ENCODE measurements around the gene GEMIN5.

GEMIN5 gene

GRCh38 chr5:154850255-154851062, 87.6 kb downstream of the GEMIN5 start, which contains the start of gene FAXDC2:
Gene FAXDC2, minus strand, starts transcription at chr5:154850603. Its CDS starts 12,425 bp downstream, at chr5:154838178.
- DNase-seq (ENCODE audit: low spot score), result peak; percentile 88

GRCh38 chr5:154849791-154850201, 88.2 kb downstream of the GEMIN5 start:
- no peak for DNase-seq (ENCODE audit: low spot score)

- no peak for DNase-seq (ENCODE audit: low spot score)
Observed at GRCh38 chr5:154849264-154849785, 88.7 kb downstream of the GEMIN5 start.

- no peak for DNase-seq (ENCODE audit: low spot score)
Observed at GRCh38 chr5:154844809-154845208, 93.2 kb downstream of the GEMIN5 start.

- DNase-seq (ENCODE audit: low spot score), result no peak
Observed at GRCh38 chr5:154842689-154843530, 95.1 kb downstream of the GEMIN5 start.

GRCh38 chr5:154841273-154841661, 96.7 kb downstream of the GEMIN5 start:
- DNase-seq (ENCODE audit: low spot score), result no peak

- DNase-seq (ENCODE audit: low spot score), result no peak
Observed at GRCh38 chr5:154840435-154841272, 97.4 kb downstream of the GEMIN5 start.
